Esophagus muscularis mucosa (tissue), 4 donors: ENCODE measurements around the gene IGF2BP1. TPM values are rescaled to one million over a fixed set of nuclear protein-coding genes. Genes with fewer than 3 reads are reported as not detected.

ENCODE experiments used
- DNase-seq: peaks from one replicate; pipeline ENCODE4 v3.0.0-alpha.2; 2017; ENCODE audit errors: extremely low spot score
- H3K27ac ChIP-seq, 4 donors: fragments of 200-600 bp; sonication (generic); replicated peaks in 1 of 4; 1 replicate in 3 of 4; 2 replicates in 1 of 4; pipeline ENCODE4 v1.5.1; 2016 to 2019; ENCODE audit warnings: mild to moderate bottlenecking in 1 of 4
- H3K27me3 ChIP-seq, 4 donors: fragments of 200-600 bp; sonication (generic); one replicate each; pipeline versions ENCODE4 v1.5.1 to v1.6.0; 2016 to 2019
- H3K36me3 ChIP-seq, 4 donors: fragments of 200-600 bp; sonication (generic); one replicate each; pipeline ENCODE4 v1.5.1; 2016 to 2019
- H3K4me1 ChIP-seq, 4 donors: fragments of 200-600 bp; sonication (generic); one replicate each; pipeline ENCODE4 v1.5.1; 2016 to 2019
- H3K4me3 ChIP-seq, 4 donors: fragments of 200-600 bp; sonication (generic); 1 replicate in 2 of 4; 2 replicates in 2 of 4; pipeline ENCODE4 v1.5.1; 2016 to 2019; ENCODE audit warnings: mild to moderate bottlenecking in 4 of 4, moderate library complexity in 1 of 4
- H3K9me3 ChIP-seq, 4 donors: fragments of 200-600 bp; sonication (generic); 1 replicate in 3 of 4; 2 replicates in 1 of 4; pipeline ENCODE4 v1.5.1; 2016 to 2019
- CTCF ChIP-seq, 3 experiments: fragments of 200-600 bp in 2 of 3; fragments of 450-650 bp in 1 of 3; sonication (generic) in 2 of 3; IDR thresholded peaks; one replicate each; pipeline ENCODE4 v1.5.1; 2017 to 2019; ENCODE audit warnings: antibody characterized with exemption in 3 of 3, mild to moderate bottlenecking in 2 of 3, moderate library complexity in 1 of 3
- EP300 ChIP-seq: sonication (generic); formaldehyde crosslinking; IDR thresholded peaks from one replicate; pipeline ENCODE4 v1.6.1; 2017; ENCODE audit warnings: antibody characterized with exemption
- POLR2A ChIP-seq: fragments of 450-650 bp; IDR thresholded peaks from one replicate; pipeline ENCODE4 v1.6.1; 2017; ENCODE audit warnings: antibody characterized with exemption, moderate library complexity, mild to moderate bottlenecking, low read depth
- POLR2AphosphoS5 ChIP-seq, 2 donors: sonication (generic); formaldehyde crosslinking; IDR thresholded peaks; one replicate each; pipeline ENCODE4 v1.6.1; 2017; ENCODE audit warnings: antibody characterized with exemption in 2 of 2
- WGBS: methylation state at CpG from one replicate; pipeline ENCODE4 v1.1.5; 2018; 5-methylcytosine and 5-hydroxymethylcytosine counted together
- intact Hi-C: fragments of 100-400 bp; cut with DNase I; formaldehyde crosslinking; loops from one replicate; pipeline ENCODE4 v1.15.1; 2023
- total RNA-seq, 4 donors: library from RNA; depleted of rRNA; stranded (reverse); fragments of >200 nt; gene quantifications; one replicate each; pipeline versions ENCODE4 v1.1.0 to v1.2.1, GENCODE V29; 2016

Gene IGF2BP1
- total RNA-seq, 4 donors from 2014 or later = not detected

GRCh38 chr17:49050611-49051010 lies 53.4 kb downstream of the IGF2BP1 start:
- WGBS = 100% methylated on average over 2 of the region's 2 CpGs
- no peaks in the 10 kb centered on the region for H3K9me3 ChIP-seq
- no peak for DNase-seq

GRCh38 chr17:49051269-49051668 lies 54.1 kb downstream of the IGF2BP1 start:
- TF ChIP-seq CTCF (IDR thresholded peaks at IDR 0.05) (no peak), POLR2AphosphoS5 (IDR thresholded peaks at IDR 0.05) (no peak), POLR2A (no peak), EP300 (no peak)
- no peak for DNase-seq
- Histone ChIP-seq H3K4me1 (no peaks in the 10 kb centered on the region), H3K9me3 (no peaks in the 10 kb centered on the region), H3K27me3 (peaks cover 0 to 17% (median 0%) of the 10 kb centered on the region in 4 donors), H3K27ac (no peak overlapping the region), H3K4me3 (no peak overlapping the region), H3K36me3 (no peaks in the 10 kb centered on the region)
- intact Hi-C loops = no loop called here
- WGBS = 92% methylated on average over 1 of the region's 1 CpG

More at GRCh38 chr17:49050611-49051010, 53.4 kb downstream of the IGF2BP1 start:
- Histone ChIP-seq H3K27ac (no peak overlapping the region), H3K4me3 (no peak overlapping the region), H3K4me1 (no peaks in the 10 kb centered on the region), H3K27me3 (peaks cover 0 to 17% (median 0%) of the 10 kb centered on the region in 4 donors), H3K36me3 (no peaks in the 10 kb centered on the region)
- intact Hi-C loops = no loop called here
- TF ChIP-seq CTCF (IDR thresholded peaks at IDR 0.05) (no peak), POLR2AphosphoS5 (IDR thresholded peaks at IDR 0.05) (no peak), POLR2A (no peak), EP300 (no peak)

- Histone ChIP-seq H3K36me3 (no peaks in the 10 kb centered on the region), H3K4me3 (no peak overlapping the region), H3K4me1 (no peaks in the 10 kb centered on the region), H3K27me3 (peaks cover 0 to 30% (median 0%) of the 10 kb centered on the region in 4 donors), H3K27ac (no peak overlapping the region), H3K9me3 (no peaks in the 10 kb centered on the region)
- DNase-seq = no peak
- intact Hi-C loops = no loop called here
- 83% methylated on average over 2 of the region's 6 CpGs for WGBS
- no peak for TF ChIP-seq POLR2AphosphoS5 (IDR thresholded peaks at IDR 0.05)
- TF ChIP-seq POLR2A = no peak
- TF ChIP-seq EP300 = no peak
- TF ChIP-seq CTCF (IDR thresholded peaks at IDR 0.05) = no peak
Observed at GRCh38 chr17:49053171-49053829, 56.1 kb downstream of the IGF2BP1 start.

GRCh38 chr17:49054342-49055092 lies 57.3 kb downstream of the IGF2BP1 start:
- H3K27me3 ChIP-seq = peaks cover 0 to 35% (median 0%) of the 10 kb centered on the region in 4 donors
- H3K4me1 ChIP-seq = no peaks in the 10 kb centered on the region
- H3K4me3 ChIP-seq = no peak overlapping the region
- DNase-seq = no peak
- H3K9me3 ChIP-seq = no peaks in the 10 kb centered on the region
- intact Hi-C loops = no loop called here
- no peak overlapping the region for H3K27ac ChIP-seq
- no peaks in the 10 kb centered on the region for H3K36me3 ChIP-seq
- WGBS = 69% methylated on average over 6 of the region's 6 CpGs
- TF ChIP-seq EP300 (no peak), POLR2A (no peak), CTCF (IDR thresholded peaks at IDR 0.05) (no peak), POLR2AphosphoS5 (IDR thresholded peaks at IDR 0.05) (no peak)
